Astrocyte (in vitro differentiated cells and primary cell): Measurements from ENCODE around the gene GJB6. TPM values are rescaled to one million over a fixed set of nuclear protein-coding genes. Genes with fewer than 3 reads are reported as not detected.

ENCODE experiments used
- DNase-seq: peaks from one replicate; pipeline ENCODE4 v3.0.0-alpha.2; 2010; ENCODE audit warnings: low read depth
- FAIRE-seq: peaks from 2 replicates; lab custom pipeline; 2011; peaks lifted over from hg19 to GRCh38; lab: Jason Lieb, UNC
- H2AFZ ChIP-seq: 2 replicates; pipeline ENCODE4 v1.6.0; 2012; ENCODE audit warnings: low read depth, low read length, inconsistent platforms
- H3K27ac ChIP-seq: 2 replicates; pipeline ENCODE4 v1.5.1; 2011; ENCODE audit warnings: low read depth, low read length, inconsistent platforms
- H3K27me3 ChIP-seq: 2 replicates; pipeline ENCODE4 v1.6.0; 2011; ENCODE audit warnings: low read length, inconsistent platforms; ENCODE audit not compliant: insufficient read depth
- H3K36me3 ChIP-seq: 2 replicates; pipeline ENCODE4 v1.5.1; 2011; ENCODE audit warnings: low read length, inconsistent platforms; ENCODE audit not compliant: insufficient read depth
- H3K4me1 ChIP-seq: 2 replicates; pipeline ENCODE4 v1.5.1; 2011; ENCODE audit warnings: low read length, inconsistent platforms; ENCODE audit not compliant: insufficient read depth
- H3K4me2 ChIP-seq: 2 replicates; pipeline ENCODE4 v1.6.0; 2012; ENCODE audit warnings: low read length, inconsistent platforms
- H3K4me3 ChIP-seq: 2 replicates; pipeline ENCODE4 v1.5.1; 2011; ENCODE audit warnings: low read depth, mild to moderate bottlenecking, low read length, inconsistent platforms; ENCODE audit not compliant: insufficient read depth
- H3K79me2 ChIP-seq: 2 replicates; pipeline ENCODE4 v1.6.0; 2012; ENCODE audit warnings: mild to moderate bottlenecking, low read length, inconsistent platforms; ENCODE audit not compliant: insufficient read depth
- H3K9ac ChIP-seq: 2 replicates; pipeline ENCODE4 v1.6.0; 2012; ENCODE audit warnings: mild to moderate bottlenecking, low read length, inconsistent platforms
- H3K9me3 ChIP-seq: 2 replicates; pipeline ENCODE4 v1.5.1; 2012; ENCODE audit warnings: low read depth, mild to moderate bottlenecking, low read length, inconsistent platforms; ENCODE audit not compliant: insufficient read depth
- H4K20me1 ChIP-seq: 2 replicates; pipeline ENCODE4 v1.6.0; 2012; ENCODE audit warnings: low read length, inconsistent platforms; ENCODE audit not compliant: insufficient read depth
- H3K27ac Mint-ChIP-seq: one replicate; pipeline ENCODE4 v1.8.0; 2021; ENCODE audit warnings: mild to moderate bottlenecking, mixed read lengths; ENCODE audit not compliant: unreplicated experiment
- H3K27me3 Mint-ChIP-seq: one replicate; pipeline ENCODE4 v1.8.0; 2021; ENCODE audit warnings: low read depth, mixed read lengths; ENCODE audit not compliant: unreplicated experiment
- H3K36me3 Mint-ChIP-seq: one replicate; pipeline ENCODE4 v1.8.0; 2021; ENCODE audit warnings: low read depth, mixed read lengths; ENCODE audit not compliant: unreplicated experiment
- H3K4me1 Mint-ChIP-seq: one replicate; pipeline ENCODE4 v1.8.0; 2021; ENCODE audit warnings: low read depth, mixed read lengths; ENCODE audit not compliant: unreplicated experiment
- H3K4me3 Mint-ChIP-seq: one replicate; pipeline ENCODE4 v1.8.0; 2021; ENCODE audit warnings: mild to moderate bottlenecking, moderate library complexity, mixed read lengths; ENCODE audit not compliant: unreplicated experiment
- H3K9me3 Mint-ChIP-seq: one replicate; pipeline ENCODE4 v1.8.0; 2021; ENCODE audit warnings: mild to moderate bottlenecking, mixed read lengths; ENCODE audit not compliant: unreplicated experiment
- EZH2 ChIP-seq: IDR thresholded peaks from 2 replicates; pipeline ENCODE4 v1.6.1; 2012; ENCODE audit warnings: mild to moderate bottlenecking, low read length, inconsistent platforms; ENCODE audit not compliant: insufficient read depth
- total RNA-seq: library from RNA; stranded (reverse); gene quantifications from 2 replicates; pipeline ENCODE4 v1.2.1, GENCODE V29; 2021
- TF ChIP-seq, protein P1 (sequence below): IDR thresholded peaks from 2 replicates; pipeline ENCODE4 v1.5.1; 2011; ENCODE audit warnings: low read depth, mild to moderate bottlenecking, inconsistent platforms, low read length, moderate library complexity; ENCODE audit not compliant: insufficient read depth

The GJB6 gene
- total RNA-seq, 1 donor from 2014 or later = not detected

DNA sequence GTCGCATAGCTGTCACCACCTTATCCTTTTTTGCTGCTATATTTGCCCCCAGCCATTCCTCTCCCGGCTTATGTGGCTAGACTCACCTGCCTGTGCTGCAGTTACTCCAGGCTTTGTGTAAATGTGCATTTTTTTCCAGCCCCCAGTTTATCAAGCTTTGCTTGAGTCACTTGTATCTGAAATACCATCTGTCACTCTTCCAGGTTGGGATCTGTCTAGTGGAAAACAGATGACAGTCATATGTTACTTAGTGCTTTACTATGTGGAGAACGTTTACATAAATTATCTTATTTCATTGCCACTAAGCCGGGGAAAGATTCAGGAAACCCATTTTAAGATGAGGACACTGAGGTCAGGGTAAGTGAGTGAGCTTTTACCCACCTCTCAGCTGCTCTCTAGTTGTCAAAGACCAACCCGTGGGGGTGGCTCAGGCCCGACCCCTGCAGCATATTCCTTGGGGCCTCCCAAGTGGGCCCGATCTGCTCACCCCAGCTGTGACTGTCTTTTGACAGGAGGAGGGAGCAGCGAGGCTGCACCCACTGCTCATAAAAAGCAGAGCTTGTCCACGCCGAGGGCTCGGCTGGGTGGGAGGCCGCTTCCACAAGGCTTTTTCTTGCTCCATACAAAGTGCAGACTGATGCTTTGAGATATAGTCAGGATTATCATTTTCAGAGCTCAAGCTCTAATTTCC lies 46.6 kb downstream of the GJB6 start:
- Mint-ChIP-seq H3K27ac (no peak overlapping the region), H3K36me3 (peaks cover 4% of the 10 kb centered on the region), H3K27me3 (peaks cover 46% of the 10 kb centered on the region), H3K4me1 (peaks cover 3% of the 10 kb centered on the region), H3K4me3 (no peak overlapping the region), H3K9me3 (no peaks in the 10 kb centered on the region)
- H3K9ac ChIP-seq = no peak overlapping the region
- DNase-seq (no peak), FAIRE-seq (no peak)
- H3K36me3 ChIP-seq = no peaks in the 10 kb centered on the region
- H2AFZ ChIP-seq = no peak overlapping the region
- TF ChIP-seq EZH2 = no peak
- TF ChIP-seq, protein P1, sequence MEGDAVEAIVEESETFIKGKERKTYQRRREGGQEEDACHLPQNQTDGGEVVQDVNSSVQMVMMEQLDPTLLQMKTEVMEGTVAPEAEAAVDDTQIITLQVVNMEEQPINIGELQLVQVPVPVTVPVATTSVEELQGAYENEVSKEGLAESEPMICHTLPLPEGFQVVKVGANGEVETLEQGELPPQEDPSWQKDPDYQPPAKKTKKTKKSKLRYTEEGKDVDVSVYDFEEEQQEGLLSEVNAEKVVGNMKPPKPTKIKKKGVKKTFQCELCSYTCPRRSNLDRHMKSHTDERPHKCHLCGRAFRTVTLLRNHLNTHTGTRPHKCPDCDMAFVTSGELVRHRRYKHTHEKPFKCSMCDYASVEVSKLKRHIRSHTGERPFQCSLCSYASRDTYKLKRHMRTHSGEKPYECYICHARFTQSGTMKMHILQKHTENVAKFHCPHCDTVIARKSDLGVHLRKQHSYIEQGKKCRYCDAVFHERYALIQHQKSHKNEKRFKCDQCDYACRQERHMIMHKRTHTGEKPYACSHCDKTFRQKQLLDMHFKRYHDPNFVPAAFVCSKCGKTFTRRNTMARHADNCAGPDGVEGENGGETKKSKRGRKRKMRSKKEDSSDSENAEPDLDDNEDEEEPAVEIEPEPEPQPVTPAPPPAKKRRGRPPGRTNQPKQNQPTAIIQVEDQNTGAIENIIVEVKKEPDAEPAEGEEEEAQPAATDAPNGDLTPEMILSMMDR = no peak
- no peaks in the 10 kb centered on the region for H3K79me2 ChIP-seq
- peaks cover 4% of the 10 kb centered on the region for H3K27me3 ChIP-seq
- H4K20me1 ChIP-seq = no peaks in the 10 kb centered on the region
- H3K9me3 ChIP-seq = no peaks in the 10 kb centered on the region
- no peak overlapping the region for H3K4me3 ChIP-seq
- H3K4me2 ChIP-seq = no peak overlapping the region
- no peak overlapping the region for H3K27ac ChIP-seq
- H3K4me1 ChIP-seq = peaks cover 7% of the 10 kb centered on the region

DNA sequence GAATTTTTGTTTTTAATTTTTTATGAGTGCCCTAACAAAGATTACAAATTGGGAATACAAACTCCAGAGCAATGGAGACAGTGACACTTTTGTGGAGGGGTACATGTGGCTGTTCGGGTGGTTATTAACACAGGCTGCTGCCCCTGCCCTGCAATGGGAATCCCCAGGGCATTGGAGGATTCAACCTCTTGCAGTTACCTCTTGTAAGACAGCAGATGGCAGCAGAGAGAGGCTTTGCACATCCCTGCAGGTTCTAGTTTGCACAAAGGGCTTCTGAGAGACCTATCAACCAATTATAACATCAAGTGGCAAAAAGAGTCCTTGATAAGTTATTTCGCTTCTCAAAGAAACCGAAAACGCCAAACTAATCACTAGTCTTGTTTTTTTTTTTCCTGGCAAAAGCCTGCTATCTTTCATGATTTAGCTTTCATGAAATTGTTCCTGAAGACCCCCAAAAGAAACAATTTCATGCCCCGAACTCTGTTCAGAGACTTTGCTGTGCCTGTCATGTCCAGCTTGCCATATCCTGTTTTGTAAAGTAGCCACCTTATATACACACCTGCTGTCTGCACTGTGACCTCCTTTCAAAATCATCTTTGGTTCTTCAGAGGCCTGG lies 49.8 kb downstream of the GJB6 start:
- Histone ChIP-seq H2AFZ (no peak overlapping the region), H3K36me3 (no peaks in the 10 kb centered on the region), H3K4me3 (no peak overlapping the region), H3K4me1 (no peaks in the 10 kb centered on the region), H3K9ac (no peak overlapping the region), H3K9me3 (no peaks in the 10 kb centered on the region), H3K27me3 (peaks cover 18% of the 10 kb centered on the region), H3K79me2 (no peaks in the 10 kb centered on the region), H3K4me2 (no peak overlapping the region), H3K27ac (no peak overlapping the region), H4K20me1 (no peaks in the 10 kb centered on the region)
- H3K36me3 Mint-ChIP-seq = no peaks in the 10 kb centered on the region
- no peak overlapping the region for H3K4me3 Mint-ChIP-seq
- H3K27me3 Mint-ChIP-seq = peaks cover 28% of the 10 kb centered on the region
- H3K4me1 Mint-ChIP-seq = peaks cover 4% of the 10 kb centered on the region
- no peaks in the 10 kb centered on the region for H3K9me3 Mint-ChIP-seq
- peak; percentile 71 for FAIRE-seq
- peak; percentile 47 for DNase-seq
- H3K27ac Mint-ChIP-seq = no peak overlapping the region
- no peak for TF ChIP-seq EZH2
- TF ChIP-seq, protein P1 = peak; percentile 84

DNA sequence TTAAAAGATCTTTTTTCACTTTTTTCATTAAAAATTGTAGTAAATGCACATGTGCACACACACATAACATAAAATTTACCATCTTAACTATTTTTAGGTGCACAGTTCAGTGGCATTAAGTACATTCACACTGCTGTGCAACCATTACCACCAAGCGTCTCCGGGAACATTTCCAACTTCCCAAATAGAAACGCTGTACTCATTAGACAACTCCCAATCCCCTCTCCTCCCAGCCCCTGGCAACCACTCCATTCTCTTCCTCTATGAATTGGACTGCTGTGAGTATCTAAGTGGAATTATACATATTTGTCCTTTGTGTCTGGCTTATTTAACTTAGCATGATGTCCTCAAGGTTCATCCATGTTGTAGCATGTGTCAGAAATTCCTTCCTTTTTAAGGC lies 50.9 kb downstream of the GJB6 start:
- Mint-ChIP-seq H3K36me3 (no peaks in the 10 kb centered on the region), H3K4me3 (no peak overlapping the region), H3K27ac (no peak overlapping the region), H3K4me1 (peaks cover 4% of the 10 kb centered on the region), H3K9me3 (no peaks in the 10 kb centered on the region), H3K27me3 (peaks cover 24% of the 10 kb centered on the region)
- Histone ChIP-seq H4K20me1 (no peaks in the 10 kb centered on the region), H3K4me3 (no peak overlapping the region), H3K27me3 (peaks cover 18% of the 10 kb centered on the region), H2AFZ (no peak overlapping the region), H3K9ac (no peak overlapping the region), H3K36me3 (no peaks in the 10 kb centered on the region), H3K9me3 (no peaks in the 10 kb centered on the region), H3K27ac (no peak overlapping the region), H3K4me2 (no peak overlapping the region), H3K4me1 (no peaks in the 10 kb centered on the region), H3K79me2 (no peaks in the 10 kb centered on the region)
- no peak for FAIRE-seq
- TF ChIP-seq, protein P1 = no peak
- no peak for TF ChIP-seq EZH2
- DNase-seq = no peak
